Bronchial epithelial cell (primary cell): ENCODE measurements around the gene CELSR2. TPM values are rescaled to one million over a fixed set of nuclear protein-coding genes. Genes with fewer than 3 reads are reported as not detected.

Experiments
- DNase-seq: peaks from one replicate; pipeline ENCODE4 v3.0.0-alpha.2; 2010; ENCODE audit warnings: low read depth
- FAIRE-seq: peaks from 2 replicates; lab custom pipeline; 2011; peaks lifted over from hg19 to GRCh38; lab: Jason Lieb, UNC
- H3K27me3 ChIP-seq: 2 replicates; pipeline ENCODE4 v1.5.1; 2011; ENCODE audit warnings: low read length; ENCODE audit not compliant: control insufficient read depth, insufficient read depth
- H3K36me3 ChIP-seq: 2 replicates; pipeline ENCODE4 v1.5.1; 2011; ENCODE audit warnings: low read length; ENCODE audit not compliant: control insufficient read depth, insufficient read depth
- H3K4me3 ChIP-seq: 2 replicates; pipeline ENCODE4 v1.5.1; 2011; ENCODE audit warnings: mild to moderate bottlenecking, low read depth, low read length, control low read depth
- total RNA-seq: library from RNA; depleted of rRNA; stranded (reverse); fragments of >200 nt; gene quantifications from 2 replicates; pipeline ENCODE4 v1.2.1, GENCODE V29; 2014
- TF ChIP-seq, protein P1 (sequence below): IDR thresholded peaks from 2 replicates; pipeline ENCODE4 v1.5.1; 2011; ENCODE audit warnings: mild to moderate bottlenecking, moderate library complexity, low read length, control low read depth, inconsistent platforms; ENCODE audit not compliant: insufficient read depth, severe bottlenecking

The CELSR2 gene
- total RNA-seq, 1 donor from 2014 or later: 9.2 TPM

DNA sequence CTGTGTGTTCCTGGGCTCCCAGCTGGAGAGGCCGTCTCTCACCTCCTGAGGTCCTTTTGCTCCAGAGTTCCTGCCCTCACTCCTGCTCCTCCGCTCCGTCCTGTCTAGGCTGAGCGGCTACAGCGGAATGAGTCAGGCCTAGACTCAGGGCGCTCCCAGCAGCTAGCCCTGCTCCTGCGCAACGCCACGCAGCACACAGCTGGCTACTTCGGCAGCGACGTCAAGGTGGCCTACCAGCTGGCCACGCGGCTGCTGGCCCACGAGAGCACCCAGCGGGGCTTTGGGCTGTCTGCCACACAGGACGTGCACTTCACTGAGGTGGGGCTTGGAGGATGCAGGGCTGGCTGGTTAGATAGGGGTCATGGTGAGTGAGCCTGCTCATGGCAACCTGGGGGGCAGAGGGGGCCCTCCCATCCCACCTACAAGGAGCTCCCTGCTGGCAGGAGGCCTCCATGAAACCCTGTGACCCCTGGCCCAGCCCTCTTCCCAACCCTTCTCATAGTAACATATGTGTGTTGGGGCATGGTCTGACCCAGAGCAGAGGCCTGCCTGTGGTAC is 18.5 kb downstream of the CELSR2 start:
- no peak for DNase-seq
- Histone ChIP-seq H3K36me3 (peaks cover 70% of the 10 kb centered on the region), H3K4me3 (no peak overlapping the region), H3K27me3 (no peaks in the 10 kb centered on the region)
- FAIRE-seq: no peak
- TF ChIP-seq, protein P1, sequence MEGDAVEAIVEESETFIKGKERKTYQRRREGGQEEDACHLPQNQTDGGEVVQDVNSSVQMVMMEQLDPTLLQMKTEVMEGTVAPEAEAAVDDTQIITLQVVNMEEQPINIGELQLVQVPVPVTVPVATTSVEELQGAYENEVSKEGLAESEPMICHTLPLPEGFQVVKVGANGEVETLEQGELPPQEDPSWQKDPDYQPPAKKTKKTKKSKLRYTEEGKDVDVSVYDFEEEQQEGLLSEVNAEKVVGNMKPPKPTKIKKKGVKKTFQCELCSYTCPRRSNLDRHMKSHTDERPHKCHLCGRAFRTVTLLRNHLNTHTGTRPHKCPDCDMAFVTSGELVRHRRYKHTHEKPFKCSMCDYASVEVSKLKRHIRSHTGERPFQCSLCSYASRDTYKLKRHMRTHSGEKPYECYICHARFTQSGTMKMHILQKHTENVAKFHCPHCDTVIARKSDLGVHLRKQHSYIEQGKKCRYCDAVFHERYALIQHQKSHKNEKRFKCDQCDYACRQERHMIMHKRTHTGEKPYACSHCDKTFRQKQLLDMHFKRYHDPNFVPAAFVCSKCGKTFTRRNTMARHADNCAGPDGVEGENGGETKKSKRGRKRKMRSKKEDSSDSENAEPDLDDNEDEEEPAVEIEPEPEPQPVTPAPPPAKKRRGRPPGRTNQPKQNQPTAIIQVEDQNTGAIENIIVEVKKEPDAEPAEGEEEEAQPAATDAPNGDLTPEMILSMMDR: no peak

DNA sequence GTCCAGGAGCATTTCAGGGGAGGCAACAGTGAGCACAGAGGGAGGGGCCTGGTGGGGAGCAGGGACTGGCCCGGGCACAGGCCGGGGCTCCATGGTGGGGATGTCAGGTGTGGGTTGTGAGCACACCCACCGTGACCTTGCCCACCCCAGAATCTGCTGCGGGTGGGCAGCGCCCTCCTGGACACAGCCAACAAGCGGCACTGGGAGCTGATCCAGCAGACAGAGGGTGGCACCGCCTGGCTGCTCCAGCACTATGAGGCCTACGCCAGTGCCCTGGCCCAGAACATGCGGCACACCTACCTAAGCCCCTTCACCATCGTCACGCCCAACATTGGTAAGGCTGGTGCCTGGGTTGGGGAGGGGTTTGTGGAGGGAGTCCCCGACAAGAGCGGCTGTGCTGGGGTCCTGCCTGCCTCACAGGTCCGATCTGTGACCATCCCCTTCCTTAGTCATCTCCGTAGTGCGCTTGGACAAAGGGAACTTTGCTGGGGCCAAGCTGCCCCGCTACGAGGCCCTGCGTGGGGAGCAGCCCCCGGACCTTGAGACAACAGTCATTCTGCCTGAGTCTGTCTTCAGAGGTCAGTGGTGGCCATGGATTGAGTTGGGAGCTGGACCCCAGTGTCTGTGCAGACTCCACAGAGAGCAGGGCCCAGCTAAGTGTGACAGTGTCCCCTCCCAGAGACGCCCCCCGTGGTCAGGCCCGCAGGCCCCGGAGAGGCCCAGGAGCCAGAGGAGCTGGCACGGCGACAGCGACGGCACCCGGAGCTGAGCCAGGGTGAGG is 19.3 kb downstream of the CELSR2 start:
- no peak overlapping the region for H3K4me3 ChIP-seq
- no peaks in the 10 kb centered on the region for H3K27me3 ChIP-seq
- peaks cover 72% of the 10 kb centered on the region for H3K36me3 ChIP-seq
- FAIRE-seq (no peak), DNase-seq (no peak)
- TF ChIP-seq, protein P1: no peak

DNA sequence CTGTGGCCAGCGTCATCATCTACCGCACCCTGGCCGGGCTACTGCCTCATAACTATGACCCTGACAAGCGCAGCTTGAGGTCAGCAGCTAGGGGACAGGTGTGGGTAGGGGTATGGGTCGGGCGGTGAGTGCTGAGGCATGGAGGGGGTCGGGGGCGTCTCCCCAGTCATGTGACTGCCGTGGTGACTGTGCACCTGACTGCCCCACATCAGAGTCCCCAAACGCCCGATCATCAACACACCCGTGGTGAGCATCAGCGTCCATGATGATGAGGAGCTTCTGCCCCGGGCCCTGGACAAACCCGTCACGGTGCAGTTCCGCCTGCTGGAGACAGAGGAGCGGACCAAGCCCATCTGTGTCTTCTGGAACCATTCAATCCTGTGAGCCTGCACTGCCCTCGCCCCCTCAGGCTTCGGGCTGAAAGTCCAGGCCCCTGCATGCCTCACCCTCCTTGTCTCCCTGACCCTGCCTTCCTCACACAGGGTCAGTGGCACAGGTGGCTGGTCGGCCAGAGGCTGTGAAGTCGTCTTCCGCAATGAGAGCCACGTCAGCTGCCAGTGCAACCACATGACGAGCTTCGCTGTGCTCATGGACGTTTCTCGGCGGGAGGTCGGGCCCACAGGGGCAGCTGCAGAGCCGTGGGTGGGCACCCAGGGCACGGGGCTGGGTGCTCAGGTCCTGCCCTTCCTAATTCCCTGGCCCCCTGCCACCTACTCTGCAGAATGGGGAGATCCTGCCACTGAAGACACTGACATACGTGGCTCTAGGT is 20.1 kb downstream of the CELSR2 start:
- DNase-seq (no peak), FAIRE-seq (no peak)
- Histone ChIP-seq H3K36me3 (peaks cover 67% of the 10 kb centered on the region), H3K27me3 (no peaks in the 10 kb centered on the region), H3K4me3 (no peak overlapping the region)
- TF ChIP-seq, protein P1: no peak

DNA sequence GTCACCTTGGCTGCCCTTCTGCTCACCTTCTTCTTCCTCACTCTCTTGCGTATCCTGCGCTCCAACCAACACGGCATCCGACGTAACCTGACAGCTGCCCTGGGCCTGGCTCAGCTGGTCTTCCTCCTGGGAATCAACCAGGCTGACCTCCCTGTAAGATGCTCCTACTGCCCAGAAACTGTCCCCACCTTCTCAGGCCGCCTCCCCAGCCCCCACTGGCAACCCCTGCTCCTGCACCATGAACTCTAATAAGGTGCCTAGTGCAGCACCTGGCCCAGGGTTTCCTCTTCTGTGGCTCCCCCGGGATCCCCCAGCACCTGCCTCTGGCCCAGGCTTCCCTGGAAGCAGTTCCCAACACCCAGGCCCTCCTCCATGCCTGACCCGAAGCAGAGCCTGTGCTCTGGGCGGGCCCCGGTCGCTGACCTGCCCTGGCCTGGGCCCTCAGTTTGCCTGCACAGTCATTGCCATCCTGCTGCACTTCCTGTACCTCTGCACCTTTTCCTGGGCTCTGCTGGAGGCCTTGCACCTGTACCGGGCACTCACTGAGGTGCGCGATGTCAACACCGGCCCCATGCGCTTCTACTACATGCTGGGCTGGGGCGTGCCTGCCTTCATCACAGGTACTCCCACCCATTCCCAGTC is 20.8 kb downstream of the CELSR2 start:
- no peak overlapping the region for H3K4me3 ChIP-seq
- FAIRE-seq (no peak), DNase-seq (no peak)
- TF ChIP-seq, protein P1: no peak
- no peaks in the 10 kb centered on the region for H3K27me3 ChIP-seq
- H3K36me3 ChIP-seq: peaks cover 60% of the 10 kb centered on the region

DNA sequence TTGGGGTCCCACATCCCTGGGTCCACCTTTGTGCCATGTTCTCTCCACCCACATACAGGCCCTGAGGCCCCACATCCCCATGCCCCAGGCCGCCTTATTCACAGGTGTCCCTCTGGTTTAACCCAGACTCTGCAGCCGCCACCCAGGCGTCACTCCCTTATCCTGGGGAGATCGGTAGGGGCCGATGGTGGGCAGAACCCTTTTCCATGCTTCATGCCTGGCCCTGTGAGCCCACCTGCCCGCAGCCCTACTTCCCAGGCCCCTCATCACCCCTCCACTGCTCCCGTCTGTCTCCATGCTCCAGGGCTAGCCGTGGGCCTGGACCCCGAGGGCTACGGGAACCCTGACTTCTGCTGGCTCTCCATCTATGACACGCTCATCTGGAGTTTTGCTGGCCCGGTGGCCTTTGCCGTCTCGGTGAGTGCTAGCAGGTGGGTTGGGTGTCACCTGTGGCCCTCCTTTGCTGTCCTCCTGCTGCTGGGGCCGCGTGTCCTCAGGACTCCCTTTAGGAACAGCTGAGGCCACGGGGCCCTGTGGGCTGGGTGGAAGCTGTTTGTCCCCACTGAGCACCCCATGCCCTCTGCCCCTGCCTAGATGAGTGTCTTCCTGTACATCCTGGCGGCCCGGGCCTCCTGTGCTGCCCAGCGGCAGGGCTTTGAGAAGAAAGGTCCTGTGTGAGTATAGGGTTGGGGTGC is 21.4 kb downstream of the CELSR2 start:
- no peak for DNase-seq
- TF ChIP-seq, protein P1: no peak
- no peak for FAIRE-seq
- H3K4me3 ChIP-seq: no peak overlapping the region
- no peaks in the 10 kb centered on the region for H3K27me3 ChIP-seq
- H3K36me3 ChIP-seq: peaks cover 56% of the 10 kb centered on the region
